ENCODE data around the gene PTPN3. TPM values are rescaled to one million over a fixed set of nuclear protein-coding genes. Genes with fewer than 3 reads are reported as not detected.

The PTPN3 gene
- total RNA-seq, 2 experiments from 2014 or later = 0.02 to 0.27 TPM

DNA sequence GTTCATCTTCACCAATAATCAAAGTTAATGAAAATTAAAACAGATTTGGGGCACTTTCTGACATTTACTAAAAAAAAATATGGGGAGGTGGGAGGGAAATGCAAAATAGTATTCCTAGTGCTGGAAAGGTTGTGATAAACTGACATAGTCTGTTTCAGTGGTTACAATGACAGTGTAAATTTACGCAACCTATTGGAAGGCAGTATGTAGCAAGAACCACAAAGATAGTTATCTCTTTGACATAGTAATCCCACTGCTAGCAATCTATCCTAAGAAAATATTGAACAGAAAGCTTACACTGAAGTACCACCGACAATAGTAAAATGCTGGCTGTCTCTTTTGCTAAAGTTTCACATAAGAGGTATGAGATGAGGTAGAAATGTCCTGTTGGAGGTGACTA is 162.2 kb downstream of the PTPN3 start:
- intact Hi-C loops (cut with micrococcal nuclease) = no loop called here
- no peak for DNase-seq
- CTCF ChIA-PET = no interaction called here
- Mint-ChIP-seq H3K9me3 (no peaks in the 10 kb centered on the region), H3K27ac (no peak overlapping the region), H3K27me3 (ENCODE audit: low read depth) (peaks cover 7% of the 10 kb centered on the region), H3K4me3 (no peak overlapping the region), H3K36me3 (ENCODE audit: low read depth) (no peaks in the 10 kb centered on the region), H3K4me1 (ENCODE audit: low read depth) (no peaks in the 10 kb centered on the region)

DNA sequence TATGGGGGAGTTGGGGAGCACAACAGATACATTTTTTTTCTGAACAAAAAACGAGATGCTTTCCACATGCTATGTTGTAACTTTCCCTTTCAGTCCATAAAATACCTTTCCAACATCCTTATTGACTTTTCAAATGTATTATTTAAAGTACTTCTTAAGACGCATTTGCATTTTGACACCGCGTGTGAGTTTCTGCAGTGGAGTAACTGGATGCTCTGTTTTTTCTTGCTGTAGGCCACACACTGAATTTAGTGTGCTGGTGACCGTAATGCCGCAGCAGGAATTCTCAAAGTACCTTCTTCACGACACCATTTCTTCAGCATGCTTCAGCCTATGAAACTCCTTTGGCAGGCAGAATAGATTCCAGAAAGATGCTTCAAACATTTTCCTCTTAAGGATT is 163.0 kb downstream of the PTPN3 start:
- Mint-ChIP-seq H3K27ac (no peak overlapping the region), H3K36me3 (ENCODE audit: low read depth) (no peaks in the 10 kb centered on the region), H3K27me3 (ENCODE audit: low read depth) (peaks cover 4% of the 10 kb centered on the region), H3K4me1 (ENCODE audit: low read depth) (no peaks in the 10 kb centered on the region), H3K9me3 (no peaks in the 10 kb centered on the region), H3K4me3 (no peak overlapping the region)
- intact Hi-C loops (cut with micrococcal nuclease) = no loop called here
- DNase-seq = no peak
- CTCF ChIA-PET = no interaction called here

DNA sequence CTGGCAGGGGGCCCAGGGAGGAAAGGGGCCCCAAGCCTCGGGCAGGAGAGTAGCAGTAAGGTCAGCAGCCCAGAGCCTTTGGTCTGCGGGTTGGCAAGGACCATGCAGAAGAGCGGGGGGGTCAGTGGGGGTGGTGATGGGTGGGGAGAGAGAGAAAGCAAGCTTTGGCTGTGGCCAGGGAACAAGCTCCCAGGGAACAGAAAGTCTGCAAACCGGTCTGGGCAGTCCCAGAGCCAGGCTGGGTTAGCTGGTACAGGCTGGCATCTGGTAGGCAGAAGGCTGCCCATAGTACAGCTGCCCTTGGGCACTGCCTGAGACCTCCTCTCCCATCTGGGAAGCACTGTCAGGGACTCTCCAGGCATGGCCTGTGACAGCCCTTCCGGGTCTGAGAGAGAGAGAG is 166.8 kb downstream of the PTPN3 start:
- H3K9me3 Mint-ChIP-seq = no peaks in the 10 kb centered on the region
- no peaks in the 10 kb centered on the region for H3K4me1 Mint-ChIP-seq (ENCODE audit: low read depth)
- H3K36me3 Mint-ChIP-seq (ENCODE audit: low read depth) = no peaks in the 10 kb centered on the region
- no peak for DNase-seq
- peaks cover 5% of the 10 kb centered on the region for H3K27me3 Mint-ChIP-seq (ENCODE audit: low read depth)
- no peak overlapping the region for H3K27ac Mint-ChIP-seq
- intact Hi-C loops (cut with micrococcal nuclease) = no loop called here
- no peak overlapping the region for H3K4me3 Mint-ChIP-seq
- CTCF ChIA-PET = interaction anchor here (1.3 kb wide), 1 partner anchor 12 kb away, joined by 3 read pairs; no protein-coding TSS in a partner anchor

DNA sequence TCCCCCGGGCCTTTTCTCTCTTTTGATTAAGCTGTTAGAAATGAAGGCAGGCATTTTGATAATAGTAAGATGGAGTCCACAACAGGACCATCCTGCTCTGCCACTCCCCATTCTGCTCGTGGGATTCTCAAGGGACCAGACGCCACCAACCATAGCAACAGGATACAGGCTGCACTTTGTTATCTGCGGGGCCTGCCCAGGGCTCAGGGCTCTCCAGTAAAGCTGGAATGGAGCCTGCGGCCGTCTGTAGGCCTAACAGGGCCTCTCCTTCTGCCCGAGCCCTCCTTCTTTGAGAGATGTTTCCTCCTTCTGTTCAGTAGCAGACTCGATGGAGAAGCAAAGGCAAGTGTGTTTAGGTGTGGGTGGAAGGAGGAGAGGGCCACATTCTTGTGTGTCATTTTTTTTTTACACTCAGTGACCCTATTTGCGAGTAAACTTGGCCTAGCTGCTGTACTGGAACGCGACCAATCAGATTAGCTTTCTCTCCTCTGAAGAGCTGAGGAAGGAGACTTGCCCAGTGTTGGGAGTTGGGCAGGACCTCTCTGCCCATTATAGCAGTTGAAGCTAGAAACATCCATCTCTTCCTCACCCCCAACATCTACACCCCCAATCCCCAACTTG is 168.4 kb downstream of the PTPN3 start:
- DNase-seq = no peak
- intact Hi-C loops (cut with micrococcal nuclease) = loop anchor here (10.0 kb wide), 2 partner anchors 215 to 565 kb away; partner anchors contain the start of gene TMEM245
- CTCF ChIA-PET = interaction anchor here (0.7 kb wide), 1 partner anchor 62 kb away, joined by 7 read pairs; no protein-coding TSS in a partner anchor
- Mint-ChIP-seq H3K27me3 (ENCODE audit: low read depth) (peaks cover 6% of the 10 kb centered on the region), H3K4me1 (ENCODE audit: low read depth) (no peaks in the 10 kb centered on the region), H3K36me3 (ENCODE audit: low read depth) (no peaks in the 10 kb centered on the region), H3K4me3 (no peak overlapping the region), H3K9me3 (no peaks in the 10 kb centered on the region), H3K27ac (no peak overlapping the region)

DNA sequence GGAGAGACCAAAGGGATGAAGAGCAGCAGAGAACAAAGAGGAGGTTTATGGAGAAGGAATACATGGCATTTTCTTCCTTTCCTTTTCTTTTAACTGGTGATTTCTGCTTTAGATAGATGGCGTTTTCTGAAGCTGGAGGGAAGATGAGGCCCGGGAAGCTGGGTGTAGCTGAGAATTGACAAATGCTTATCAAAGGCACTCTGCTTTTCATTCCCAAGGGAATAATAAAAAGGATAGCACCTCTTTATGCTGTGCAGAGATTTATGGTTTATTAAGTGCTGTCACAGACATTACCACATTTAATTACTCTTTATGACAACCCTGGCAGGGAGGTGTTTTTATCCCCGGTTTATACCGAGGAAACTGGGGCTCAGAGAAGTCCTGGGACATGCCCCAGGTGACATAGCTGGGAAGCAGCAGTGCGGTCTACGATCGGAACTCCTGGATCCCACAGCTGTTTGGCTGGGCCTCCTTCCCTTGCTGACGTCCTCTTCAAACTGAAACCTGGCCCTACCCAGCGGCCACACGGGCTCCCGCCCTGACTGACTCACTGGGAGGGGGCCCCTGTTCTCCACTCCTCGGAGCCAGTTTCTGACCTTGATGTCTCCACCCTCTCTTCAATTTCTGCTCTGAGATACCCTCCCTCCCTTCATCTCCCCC is 169.0 kb downstream of the PTPN3 start:
- Mint-ChIP-seq H3K4me1 (ENCODE audit: low read depth) (no peaks in the 10 kb centered on the region), H3K4me3 (no peak overlapping the region), H3K36me3 (ENCODE audit: low read depth) (no peaks in the 10 kb centered on the region), H3K27me3 (ENCODE audit: low read depth) (peaks cover 9% of the 10 kb centered on the region), H3K9me3 (no peaks in the 10 kb centered on the region), H3K27ac (no peak overlapping the region)
- intact Hi-C loops (cut with micrococcal nuclease) = loop anchor here (10.0 kb wide), 2 partner anchors 214 to 564 kb away; partner anchors contain the start of gene TMEM245
- CTCF ChIA-PET = interaction anchor here (0.6 to 0.7 kb wide), 2 partner anchors 37 to 62 kb away, joined by 3 to 7 read pairs; no protein-coding TSS in a partner anchor
- DNase-seq = no peak

Small RNA genes lying within 50 kb of the gene (microRNA-seq; reads per million reads assigned to microRNA genes)
- gene MIR3927 (ENCODE audit: borderline microRNAs expressed, borderline replicate concordance) = not detected

Other genes with a start within 250 kb of the PTPN3 start
- under 1 TPM; 0.24 to 0.25 TPM for gene EPB41L4B, start 177.2 kb downstream of the PTPN3 start, total RNA-seq

All from activated naive CD4-positive, alpha-beta T cell treated with anti-CD3 and anti-CD28 coated beads for 36 hours (primary cell).